H9 (cell line): ENCODE results near the gene CDH16. TPM values are rescaled to one million over a fixed set of nuclear protein-coding genes. Genes with fewer than 3 reads are reported as not detected.
"Not testable (repeated sequence)": the region's sequence is repeated elsewhere in the genome, so short reads cannot be mapped to it uniquely, and the experiment has no call there.

Source experiments
- DNase-seq: peaks from one replicate; pipeline ENCODE4 v3.0.0-alpha.2; 2017
- H2AFZ ChIP-seq: one replicate; pipeline ENCODE4 v1.6.1; 2013; ENCODE audit warnings: mild to moderate bottlenecking, low read length, control low read depth, moderate library complexity
- H2AK5ac ChIP-seq: 2 replicates; pipeline ENCODE4 v1.6.1; 2013; ENCODE audit warnings: low read length, control low read depth, mixed read lengths; ENCODE audit not compliant: insufficient read length
- H2BK120ac ChIP-seq: one replicate; pipeline ENCODE4 v1.6.1; 2013; ENCODE audit warnings: low read depth, mild to moderate bottlenecking, low read length, control low read depth, inconsistent platforms; ENCODE audit not compliant: poor library complexity, severe bottlenecking
- H2BK12ac ChIP-seq: 2 replicates; pipeline ENCODE4 v1.6.1; 2013; ENCODE audit warnings: low read length, control low read depth, mixed read lengths, low read depth; ENCODE audit not compliant: insufficient read length
- H2BK15ac ChIP-seq: 2 replicates; pipeline ENCODE4 v1.6.1; 2013; ENCODE audit warnings: low read depth, low read length, control low read depth
- H2BK20ac ChIP-seq: one replicate; pipeline ENCODE4 v1.6.1; 2013; ENCODE audit warnings: low read depth, mild to moderate bottlenecking, low read length, control low read depth, inconsistent platforms; ENCODE audit not compliant: poor library complexity, severe bottlenecking
- H2BK5ac ChIP-seq: 2 replicates; pipeline ENCODE4 v1.6.1; 2013; ENCODE audit warnings: low read length, control low read depth, mixed read lengths; ENCODE audit not compliant: insufficient read length
- H3K14ac ChIP-seq: 2 replicates; pipeline ENCODE4 v1.6.1; 2013; ENCODE audit warnings: low read length, control low read depth; ENCODE audit not compliant: insufficient read depth
- H3K18ac ChIP-seq: 2 replicates; pipeline ENCODE4 v1.6.1; 2013; ENCODE audit warnings: low read depth, mild to moderate bottlenecking, mixed read lengths, low read length, control low read depth; ENCODE audit not compliant: insufficient read length
- H3K23ac ChIP-seq: 2 replicates; pipeline ENCODE4 v1.6.1; 2013; ENCODE audit warnings: low read length, control low read depth, mixed read lengths, low read depth; ENCODE audit not compliant: insufficient read length
- H3K23me2 ChIP-seq: 2 replicates; pipeline ENCODE4 v1.6.1; 2013; ENCODE audit warnings: low read depth, mild to moderate bottlenecking, mixed read lengths, low read length, control low read depth; ENCODE audit not compliant: insufficient read length, poor library complexity, severe bottlenecking
- H3K27ac ChIP-seq: 2 replicates; pipeline ENCODE4 v1.5.1; 2013; ENCODE audit warnings: low read length, control low read depth, mixed read lengths, low read depth; ENCODE audit not compliant: insufficient read length
- H3K27me3 ChIP-seq: 2 replicates; pipeline ENCODE4 v1.6.1; 2013; ENCODE audit warnings: low read length, control low read depth, inconsistent platforms; ENCODE audit not compliant: insufficient read depth
- H3K4ac ChIP-seq: 2 replicates; pipeline ENCODE4 v1.6.1; 2013; ENCODE audit warnings: low read depth, mild to moderate bottlenecking, control low read depth, inconsistent platforms, low read length, moderate library complexity
- H3K4me1 ChIP-seq: 2 replicates; pipeline ENCODE4 v1.6.1; 2013; ENCODE audit warnings: low read length, control low read depth, inconsistent platforms; ENCODE audit not compliant: insufficient read depth
- H3K4me2 ChIP-seq: 2 replicates; pipeline ENCODE4 v1.6.1; 2013; ENCODE audit warnings: low read length, control low read depth, mixed read lengths; ENCODE audit not compliant: insufficient read length, insufficient read depth
- H3K56ac ChIP-seq: 2 replicates; pipeline ENCODE4 v1.6.1; 2013; ENCODE audit warnings: low read depth, mild to moderate bottlenecking, mixed read lengths, low read length, control low read depth; ENCODE audit not compliant: insufficient read length
- H3K79me1 ChIP-seq: 2 replicates; pipeline ENCODE4 v1.6.1; 2013; ENCODE audit warnings: low read depth, mild to moderate bottlenecking, moderate library complexity, low read length, control low read depth, inconsistent platforms; ENCODE audit not compliant: insufficient read depth, poor library complexity, severe bottlenecking
- H3K79me2 ChIP-seq: 2 replicates; pipeline ENCODE4 v1.6.1; 2013; ENCODE audit warnings: low read length, control low read depth, inconsistent platforms; ENCODE audit not compliant: insufficient read depth
- H3K9ac ChIP-seq: 2 replicates; pipeline ENCODE4 v1.6.1; 2013; ENCODE audit warnings: low read length, control low read depth, mixed read lengths; ENCODE audit not compliant: insufficient read length; ENCODE audit errors: extremely low read depth
- H3K9me3 ChIP-seq: one replicate; pipeline ENCODE4 v1.6.1; 2013; ENCODE audit warnings: low read depth, low read length, inconsistent platforms; ENCODE audit not compliant: control insufficient read depth
- H3T11ph ChIP-seq: one replicate; pipeline ENCODE4 v1.6.1; 2013; ENCODE audit warnings: mild to moderate bottlenecking, low read length, control low read depth, inconsistent platforms
- H4K20me1 ChIP-seq: one replicate; pipeline ENCODE4 v1.6.1; 2013; ENCODE audit not compliant: control insufficient read depth, insufficient read length, insufficient read depth
- H4K5ac ChIP-seq: 2 replicates; pipeline ENCODE4 v1.6.1; 2013; ENCODE audit warnings: low read depth, mild to moderate bottlenecking, mixed read lengths, low read length, control low read depth; ENCODE audit not compliant: insufficient read length
- H4K8ac ChIP-seq: replicated peaks from 2 replicates; pipeline ENCODE4 v1.6.1; 2013; ENCODE audit warnings: low read length, control low read depth, mixed read lengths, low read depth; ENCODE audit not compliant: insufficient read length
- H4K91ac ChIP-seq: 2 replicates; pipeline ENCODE4 v1.6.1; 2013; ENCODE audit warnings: low read depth, mild to moderate bottlenecking, moderate library complexity, mixed read lengths, low read length, control low read depth; ENCODE audit not compliant: insufficient read length
- H3K27ac Mint-ChIP-seq, 3 experiments: 2 replicates in 2 of 3; 3 replicates in 1 of 3; pipeline ENCODE4 v1.8.0; 2020 to 2021; ENCODE audit warnings: mixed read lengths in 3 of 3, mild to moderate bottlenecking in 1 of 3, moderate library complexity in 1 of 3
- H3K27me3 Mint-ChIP-seq: 2 replicates; pipeline ENCODE4 v1.8.0; 2021; ENCODE audit warnings: low read depth, mild to moderate bottlenecking, moderate library complexity, mixed read lengths
- H3K36me3 Mint-ChIP-seq, 3 experiments: 2 replicates in 2 of 3; 3 replicates in 1 of 3; pipeline ENCODE4 v1.8.0; 2020 to 2021; ENCODE audit warnings: low read depth in 3 of 3, mixed read lengths in 3 of 3; ENCODE audit not compliant: insufficient read depth in 1 of 3
- H3K4me1 Mint-ChIP-seq, 2 experiments: 2 replicates each; pipeline ENCODE4 v1.8.0; 2020; ENCODE audit warnings: mixed read lengths in 2 of 2
- H3K4me3 Mint-ChIP-seq, 2 experiments: 2 replicates in 1 of 2; 3 replicates in 1 of 2; pipeline ENCODE4 v1.8.0; 2020 to 2021; ENCODE audit warnings: mild to moderate bottlenecking in 2 of 2, mixed read lengths in 2 of 2, moderate library complexity in 1 of 2
- H3K9me3 Mint-ChIP-seq, 2 experiments: 2 replicates in 1 of 2; 3 replicates in 1 of 2; pipeline ENCODE4 v1.8.0; 2020; ENCODE audit warnings: mild to moderate bottlenecking in 2 of 2, mixed read lengths in 2 of 2, moderate library complexity in 1 of 2
- CTCF ChIP-seq: fragments of 200-600 bp; sonication (generic); conservative IDR thresholded peaks from 3 replicates; pipeline ENCODE4 v1.8.0; 2021; ENCODE audit warnings: antibody characterized with exemption, mild to moderate bottlenecking
- WGBS: extraction: QIAGEN DNeasy Blood & Tissue Kit; methylation state at CpG from one replicate; pipeline ENCODE4 v1.1.7; 2013; ENCODE audit warnings: missing lambda C conversion rate, low lambda C conversion rate, mixed read lengths; ENCODE audit not compliant: insufficient read length; ENCODE audit errors: extremely low coverage; 5-methylcytosine and 5-hydroxymethylcytosine counted together
- total RNA-seq: library from RNA; stranded (reverse); gene quantifications from 2 replicates; pipeline ENCODE4 v1.2.1, GENCODE V29; 2021

The CDH16 gene
- total RNA-seq, 1 experiment from 2014 or later, result not detected

GRCh38 chr16:66935314-66936011 lies 16.8 kb upstream of the CDH16 start, which contains the start of gene CES2:
CES2 (plus strand) TSS chr16:66935516; CDS start chr16:66935636, 120 bp downstream.
- no peak for TF ChIP-seq CTCF
- Histone ChIP-seq H2BK120ac (no peak within 1 kb of the TSS), H3K9me3 (no peaks in the 10 kb centered on the region), H2AK5ac (no peak within 1 kb of the TSS), H2BK5ac (no peak within 1 kb of the TSS), H3K14ac (peak within 1 kb of the TSS; percentile 82), H3K27me3 (no peaks in the 10 kb centered on the region), H2BK15ac (no peak within 1 kb of the TSS), H2BK12ac (no peak within 1 kb of the TSS), H3K4me2 (peak within 1 kb of the TSS; percentile 95), H3K27ac (no peak within 1 kb of the TSS), H4K20me1 (no peaks in the 10 kb centered on the region), H3K56ac (no peak within 1 kb of the TSS), H3K4me1 (no peaks in the 10 kb centered on the region), H3K79me2 (no peaks in the 10 kb centered on the region), H3K23ac (no peak within 1 kb of the TSS), H3K18ac (peak within 1 kb of the TSS; percentile 27), H4K8ac (no peak within 1 kb of the TSS), H3K79me1 (no peaks in the 10 kb centered on the region), H3K9ac (peak within 1 kb of the TSS; percentile 66), H4K5ac (no peak within 1 kb of the TSS), H3T11ph (no peak within 1 kb of the TSS), H2AFZ (no peak within 1 kb of the TSS), H4K91ac (no peak within 1 kb of the TSS), H3K23me2 (peaks cover 16% of the 10 kb centered on the region), H2BK20ac (no peak within 1 kb of the TSS), H3K4ac (no peak within 1 kb of the TSS)
- H3K9me3 Mint-ChIP-seq, result no peaks in the 10 kb centered on the region
- peaks cover 9 to 28% (median 11%) of the 10 kb centered on the region in 3 experiments for H3K36me3 Mint-ChIP-seq
- peak within 1 kb of the TSS in 1 of 3 experiments; percentile 85; a peak in 2 of 7 replicates for H3K27ac Mint-ChIP-seq
- DNase-seq, result no peak
- H3K4me1 Mint-ChIP-seq, result peaks cover 13 to 27% of the 10 kb centered on the region in 2 experiments
- no peaks in the 10 kb centered on the region for H3K27me3 Mint-ChIP-seq
- no CpG with 5 or more reads among the region's 44 CpGs for WGBS
- H3K4me3 Mint-ChIP-seq, result peak within 1 kb of the TSS; percentile 96 to 97

GRCh38 chr16:66934839-66935313 lies 16.2 kb upstream of the CDH16 start:
- not testable (repeated sequence) for H2BK12ac ChIP-seq, H3K27me3 Mint-ChIP-seq, DNase-seq

More at GRCh38 chr16:66934839-66935313, 16.2 kb upstream of the CDH16 start:
- not testable (repeated sequence) for H2BK15ac ChIP-seq, H3K9me3 ChIP-seq, H2BK5ac ChIP-seq, H3K4me1 ChIP-seq, H4K8ac ChIP-seq, H3K79me2 ChIP-seq, H3K23ac ChIP-seq, H3K27ac ChIP-seq, H3K56ac ChIP-seq, H3K9me3 Mint-ChIP-seq, H3T11ph ChIP-seq, H2AK5ac ChIP-seq, H2BK120ac ChIP-seq, H2BK20ac ChIP-seq, H4K91ac ChIP-seq, H4K5ac ChIP-seq, H3K4ac ChIP-seq, H3K79me1 ChIP-seq, H2AFZ ChIP-seq, H3K27me3 ChIP-seq, H4K20me1 ChIP-seq
- peak overlapping the region in 1 of 3 experiments; percentile 85; a peak in 1 of 7 replicates for H3K27ac Mint-ChIP-seq
- H3K36me3 Mint-ChIP-seq, result peaks cover 7 to 27% (median 8%) of the 10 kb centered on the region in 3 experiments
- Histone ChIP-seq H3K23me2 (peaks cover 16% of the 10 kb centered on the region), H3K14ac (peak overlapping the region; percentile 82), H3K18ac (peak overlapping the region; percentile 27), H3K9ac (peak overlapping the region; percentile 66), H3K4me2 (peak overlapping the region; percentile 95)
- WGBS, result no CpG with 5 or more reads among the region's 24 CpGs
- peaks cover 13 to 27% of the 10 kb centered on the region in 2 experiments for H3K4me1 Mint-ChIP-seq
- peak overlapping the region; percentile 96 to 97 for H3K4me3 Mint-ChIP-seq
